ENCODE measurements around the gene GPX4.
"Not testable (repeated sequence)": the region's sequence is repeated elsewhere in the genome, so short reads cannot be mapped to it uniquely, and the experiment has no call there.

The GPX4 gene

DNA sequence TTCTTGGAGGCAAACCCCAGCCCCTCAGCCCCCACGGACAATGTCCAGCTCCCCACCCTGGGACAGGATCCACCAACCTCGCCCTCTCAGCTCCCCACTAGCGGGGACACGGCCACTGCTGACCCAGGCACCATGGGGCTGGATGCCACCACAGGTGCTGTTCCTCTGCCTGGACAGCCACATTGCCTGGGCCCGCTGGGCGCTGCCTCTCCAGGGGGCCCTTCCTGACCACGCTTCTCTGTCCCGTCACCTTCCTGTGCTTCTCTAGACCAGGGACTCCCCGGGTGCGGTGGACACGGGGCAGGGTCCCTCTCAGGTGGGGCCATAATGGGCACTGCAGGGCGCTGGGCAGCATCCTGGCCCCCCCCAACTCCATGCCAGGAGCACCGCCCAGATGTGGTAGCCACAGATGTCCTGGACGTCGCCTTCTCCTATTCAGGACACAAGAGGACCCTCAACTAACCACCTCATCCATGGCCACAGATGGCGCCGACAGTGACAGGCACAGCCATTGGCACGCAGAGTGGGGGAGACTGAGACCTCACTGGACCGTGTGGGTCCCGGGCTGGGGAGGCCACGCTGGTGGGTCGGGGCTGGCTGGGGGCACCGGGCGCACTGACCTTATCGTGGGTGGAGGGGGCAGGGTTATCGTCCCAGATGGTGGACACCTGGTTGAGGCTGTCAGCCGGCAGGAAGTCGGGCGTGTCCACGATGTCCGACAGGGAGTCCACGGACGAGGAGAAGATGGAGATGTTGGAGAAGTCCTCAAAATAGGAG lies 23.4 kb downstream of the GPX4 start:
- TF ChIP-seq, protein P1, sequence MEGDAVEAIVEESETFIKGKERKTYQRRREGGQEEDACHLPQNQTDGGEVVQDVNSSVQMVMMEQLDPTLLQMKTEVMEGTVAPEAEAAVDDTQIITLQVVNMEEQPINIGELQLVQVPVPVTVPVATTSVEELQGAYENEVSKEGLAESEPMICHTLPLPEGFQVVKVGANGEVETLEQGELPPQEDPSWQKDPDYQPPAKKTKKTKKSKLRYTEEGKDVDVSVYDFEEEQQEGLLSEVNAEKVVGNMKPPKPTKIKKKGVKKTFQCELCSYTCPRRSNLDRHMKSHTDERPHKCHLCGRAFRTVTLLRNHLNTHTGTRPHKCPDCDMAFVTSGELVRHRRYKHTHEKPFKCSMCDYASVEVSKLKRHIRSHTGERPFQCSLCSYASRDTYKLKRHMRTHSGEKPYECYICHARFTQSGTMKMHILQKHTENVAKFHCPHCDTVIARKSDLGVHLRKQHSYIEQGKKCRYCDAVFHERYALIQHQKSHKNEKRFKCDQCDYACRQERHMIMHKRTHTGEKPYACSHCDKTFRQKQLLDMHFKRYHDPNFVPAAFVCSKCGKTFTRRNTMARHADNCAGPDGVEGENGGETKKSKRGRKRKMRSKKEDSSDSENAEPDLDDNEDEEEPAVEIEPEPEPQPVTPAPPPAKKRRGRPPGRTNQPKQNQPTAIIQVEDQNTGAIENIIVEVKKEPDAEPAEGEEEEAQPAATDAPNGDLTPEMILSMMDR (IDR thresholded peaks at IDR 0.05; ENCODE audit: low read depth, low read length) = no peak
- peaks cover 27% of the 10 kb centered on the region for H3K36me3 ChIP-seq
- no peaks in the 10 kb centered on the region for H3K27me3 ChIP-seq
- DNase-seq = no peak
- H3K9me3 ChIP-seq = no peaks in the 10 kb centered on the region
- no peak overlapping the region for H3K4me3 ChIP-seq (ENCODE audit: low read depth, low read length)
- H3K4me1 ChIP-seq = no peaks in the 10 kb centered on the region; the same call in 1 of the 2 replicates

DNA sequence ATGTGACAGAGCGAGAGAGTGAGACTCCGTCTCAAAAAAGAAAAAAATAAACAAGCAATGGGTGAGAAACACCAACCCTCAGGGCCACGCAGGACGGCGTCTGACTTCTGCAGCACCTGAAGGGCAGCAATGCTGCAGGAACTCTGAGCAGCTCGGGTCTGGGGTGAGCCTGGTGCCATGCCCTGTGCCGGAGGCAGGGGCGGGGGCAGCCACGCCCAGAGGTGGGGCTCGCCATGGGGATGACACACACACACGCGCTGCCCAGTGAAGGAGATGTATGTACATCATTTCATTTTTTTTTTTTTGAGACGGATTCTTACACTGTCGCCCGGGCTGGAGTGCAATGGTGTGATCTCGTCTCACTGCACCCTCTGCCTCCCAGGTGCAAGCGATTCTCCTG lies 24.3 kb downstream of the GPX4 start:
- TF ChIP-seq, protein P1 (IDR thresholded peaks at IDR 0.05; ENCODE audit: low read depth, low read length) = no peak

DNA sequence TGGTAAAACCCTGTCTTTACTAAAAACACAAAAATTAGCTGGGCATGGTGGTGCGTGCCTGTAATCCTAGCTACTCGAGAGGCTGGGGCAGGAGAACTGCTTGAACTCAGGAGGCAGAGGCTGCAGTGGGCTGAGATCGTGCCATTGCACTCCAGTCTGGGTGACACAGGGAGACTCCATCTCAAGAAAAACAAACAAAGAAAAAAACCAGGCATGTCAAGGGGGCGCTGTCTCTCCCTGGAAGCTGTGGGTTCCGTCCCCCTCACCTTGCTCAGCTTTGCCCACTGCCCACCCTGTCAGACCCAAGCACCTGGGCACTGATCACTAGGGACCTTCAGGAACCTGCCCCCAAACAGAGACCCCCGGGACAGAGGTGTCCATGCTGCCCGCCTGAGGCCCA lies 25.3 kb downstream of the GPX4 start:
- DNase-seq; H3K4me3 ChIP-seq (ENCODE audit: low read depth, low read length); H3K27me3 ChIP-seq; H3K4me1 ChIP-seq; H3K9me3 ChIP-seq: not testable (repeated sequence)
- H3K36me3 ChIP-seq = peaks cover 12% of the 10 kb centered on the region

More for the DNA sequence above, 24.3 kb downstream of the GPX4 start:
- H3K36me3 ChIP-seq = peaks cover 22% of the 10 kb centered on the region
- no peak for DNase-seq
- no peaks in the 10 kb centered on the region; the same call in 1 of the 2 replicates for H3K4me1 ChIP-seq
- H3K4me3 ChIP-seq (ENCODE audit: low read depth, low read length) = no peak overlapping the region
- H3K9me3 ChIP-seq = no peaks in the 10 kb centered on the region
- no peaks in the 10 kb centered on the region for H3K27me3 ChIP-seq

DNA sequence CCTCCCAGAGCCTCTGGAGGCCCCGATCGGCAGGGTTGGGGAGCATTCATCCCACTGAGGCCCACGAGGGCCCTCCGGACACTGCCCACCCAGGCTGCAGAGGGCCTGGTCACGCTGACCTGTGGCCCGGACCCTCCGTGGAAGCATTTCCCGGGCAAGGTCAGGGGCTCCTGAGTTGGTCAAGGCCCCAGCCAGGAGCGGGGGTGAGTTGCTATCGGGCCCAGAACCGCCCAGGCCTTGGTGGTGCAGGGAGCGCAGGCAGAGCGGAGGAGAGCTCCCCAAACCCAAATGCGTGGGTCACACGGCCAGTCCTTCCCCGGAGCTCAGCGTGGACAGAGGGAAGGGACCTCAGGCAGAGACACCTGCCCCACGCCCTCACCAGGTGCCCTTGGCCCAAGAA lies 25.7 kb downstream of the GPX4 start:
- Histone ChIP-seq H3K9me3 (no peaks in the 10 kb centered on the region), H3K4me3 (ENCODE audit: low read depth, low read length) (no peak overlapping the region), H3K27me3 (no peaks in the 10 kb centered on the region), H3K4me1 (no peaks in the 10 kb centered on the region; the same call in 1 of the 2 replicates), H3K36me3 (peaks cover 11% of the 10 kb centered on the region)
- TF ChIP-seq, protein P1 (IDR thresholded peaks at IDR 0.05; ENCODE audit: low read depth, low read length) = no peak
- DNase-seq = no peak

DNA sequence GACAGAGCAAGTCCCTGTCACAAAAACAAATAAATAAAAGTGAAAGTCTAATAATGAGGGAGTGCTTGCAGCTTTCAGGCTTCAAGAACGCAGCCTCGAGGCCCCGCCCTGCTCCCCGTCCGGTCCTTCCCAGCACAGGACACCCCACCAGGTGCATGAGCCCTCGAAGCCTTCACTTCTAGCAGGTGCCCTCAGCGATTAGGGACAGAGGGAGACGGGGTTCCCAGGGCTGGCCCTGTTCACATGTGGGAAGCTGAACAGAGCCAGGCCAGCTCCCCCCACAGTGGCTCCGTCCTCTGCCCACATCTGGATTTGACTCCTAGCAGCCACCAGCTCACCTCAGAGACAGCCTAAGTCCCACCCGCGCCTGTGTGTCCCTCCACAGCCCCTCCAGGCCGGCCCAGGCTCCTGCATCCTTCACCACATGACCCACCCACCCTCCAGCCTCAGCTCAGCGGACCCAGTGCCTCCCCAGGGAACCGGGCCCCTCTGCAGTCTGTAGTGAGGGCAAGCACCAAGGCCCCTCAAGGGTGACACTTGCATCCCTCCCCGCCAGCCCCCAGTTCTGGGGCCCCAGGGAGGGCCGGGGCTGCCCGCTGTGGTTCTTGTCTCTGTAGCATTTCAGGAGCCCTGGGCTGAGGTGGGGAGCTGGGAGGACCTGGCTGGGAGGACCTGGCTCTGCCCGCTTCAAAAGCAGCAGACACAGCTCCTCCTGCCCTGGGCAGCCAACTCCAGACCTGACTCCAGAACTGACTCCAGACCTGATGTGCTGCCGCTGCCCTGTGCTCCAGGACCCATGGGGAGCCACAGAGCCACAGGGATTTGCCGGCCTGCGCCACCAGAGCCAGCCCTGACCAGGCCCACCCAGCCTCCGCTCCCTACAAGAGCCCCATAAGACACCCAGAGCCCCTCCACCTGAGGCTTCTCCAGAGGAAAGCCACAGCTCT lies 27.2 kb downstream of the GPX4 start:
- TF ChIP-seq, protein P1 (IDR thresholded peaks at IDR 0.05; ENCODE audit: low read depth, low read length) = no peak
- no peak for DNase-seq
- H3K9me3 ChIP-seq = no peaks in the 10 kb centered on the region
- H3K27me3 ChIP-seq = no peaks in the 10 kb centered on the region
- no peaks in the 10 kb centered on the region; the same call in 1 of the 2 replicates for H3K4me1 ChIP-seq
- H3K36me3 ChIP-seq = peaks cover 14% of the 10 kb centered on the region
- no peak overlapping the region for H3K4me3 ChIP-seq (ENCODE audit: low read depth, low read length)

GRCh38 chr19:1131718-1132551 lies 28.1 kb downstream of the GPX4 start:
- peaks cover 7% of the 10 kb centered on the region for H3K36me3 ChIP-seq
- no peaks in the 10 kb centered on the region; the same call in 1 of the 2 replicates for H3K4me1 ChIP-seq
- DNase-seq = peak; percentile 67
- TF ChIP-seq, protein P1 (IDR thresholded peaks at IDR 0.05; ENCODE audit: low read depth, low read length) = no peak
- H3K4me3 ChIP-seq (ENCODE audit: low read depth, low read length) = peak overlapping the region; percentile 35
- H3K9me3 ChIP-seq = no peaks in the 10 kb centered on the region
- no peaks in the 10 kb centered on the region for H3K27me3 ChIP-seq
